ENCODE data around the gene VGLL4. TPM values are rescaled to one million over a fixed set of nuclear protein-coding genes. Genes with fewer than 3 reads are reported as not detected.
"Not testable (repeated sequence)": the region's sequence is repeated elsewhere in the genome, so short reads cannot be mapped to it uniquely, and the experiment has no call there.

The VGLL4 gene
- polyA plus RNA-seq, 1 donor from 2014 or later, result 113 TPM

GRCh38 chr3:11526121-11526520 lies 117.6 kb downstream of the VGLL4 start:
- not testable (repeated sequence) for H4K20me1 ChIP-seq (ENCODE audit: insufficient read depth); H3K27me3 ChIP-seq (ENCODE audit: insufficient read depth, low read depth, low read length); H3K9ac ChIP-seq (ENCODE audit: low read length); H3K79me2 ChIP-seq (replicated peaks; ENCODE audit: insufficient read depth, low read length); H3K36me3 ChIP-seq (ENCODE audit: insufficient read depth, low read length); H3K27ac ChIP-seq (ENCODE audit: low read length); H3K4me3 ChIP-seq (ENCODE audit: low read length); H3K9me2 ChIP-seq (ENCODE audit: insufficient read depth, low read length); H3F3A ChIP-seq (ENCODE audit: insufficient read depth, low read length, poor library complexity, severe bottlenecking); H3K9me3 ChIP-seq (ENCODE audit: low read length); H3K4me2 ChIP-seq (ENCODE audit: low read length); H2AFZ ChIP-seq (ENCODE audit: low read depth, low read length)

GRCh38 chr3:11523572-11524101 lies 120.1 kb downstream of the VGLL4 start:
- no peaks in the 10 kb centered on the region for H4K20me1 ChIP-seq (ENCODE audit: insufficient read depth)
- H3F3A ChIP-seq (ENCODE audit: insufficient read depth, low read length, poor library complexity, severe bottlenecking), result no peaks in the 10 kb centered on the region
- H3K9ac ChIP-seq (ENCODE audit: low read length), result no peak overlapping the region
- no peak overlapping the region for H3K4me3 ChIP-seq (ENCODE audit: low read length)
- no peak overlapping the region for H3K4me2 ChIP-seq (ENCODE audit: low read length)
- no peak for TF ChIP-seq POLR2AphosphoS5 (IDR thresholded peaks at IDR 0.05)
- no peaks in the 10 kb centered on the region for H3K79me2 ChIP-seq (replicated peaks; ENCODE audit: insufficient read depth, low read length)
- no peak overlapping the region for H2AFZ ChIP-seq (ENCODE audit: low read depth, low read length)
- H3K9me3 ChIP-seq (ENCODE audit: low read length), result no peaks in the 10 kb centered on the region
- no peaks in the 10 kb centered on the region for H3K27me3 ChIP-seq (ENCODE audit: insufficient read depth, low read depth, low read length)
- H3K9me2 ChIP-seq (ENCODE audit: insufficient read depth, low read length), result no peaks in the 10 kb centered on the region
- H3K36me3 ChIP-seq (ENCODE audit: insufficient read depth, low read length), result no peaks in the 10 kb centered on the region
- no peak overlapping the region for H3K27ac ChIP-seq (ENCODE audit: low read length)

GRCh38 chr3:11522953-11523571 lies 120.7 kb downstream of the VGLL4 start:
- Histone ChIP-seq H3K79me2 (replicated peaks; ENCODE audit: insufficient read depth, low read length) (no peaks in the 10 kb centered on the region), H3K36me3 (ENCODE audit: insufficient read depth, low read length) (no peaks in the 10 kb centered on the region), H3K9ac (ENCODE audit: low read length) (no peak overlapping the region), H3K4me3 (ENCODE audit: low read length) (no peak overlapping the region), H4K20me1 (ENCODE audit: insufficient read depth) (no peaks in the 10 kb centered on the region), H3K4me2 (ENCODE audit: low read length) (no peak overlapping the region), H3K9me2 (ENCODE audit: insufficient read depth, low read length) (no peaks in the 10 kb centered on the region), H3K27ac (ENCODE audit: low read length) (no peak overlapping the region), H3K9me3 (ENCODE audit: low read length) (no peaks in the 10 kb centered on the region), H3F3A (ENCODE audit: insufficient read depth, low read length, poor library complexity, severe bottlenecking) (no peaks in the 10 kb centered on the region), H2AFZ (ENCODE audit: low read depth, low read length) (no peak overlapping the region), H3K27me3 (ENCODE audit: insufficient read depth, low read depth, low read length) (no peaks in the 10 kb centered on the region)
- TF ChIP-seq POLR2AphosphoS5 (IDR thresholded peaks at IDR 0.05), result no peak
- TF ChIP-seq CTCF (IDR thresholded peaks at IDR 0.05; ENCODE audit: poor library complexity, severe bottlenecking), result no peak
- TF ChIP-seq MXI1 (conservative IDR thresholded peaks at IDR 0.05; ENCODE audit: poor library complexity, severe bottlenecking), result no peak
- TF ChIP-seq REST (IDR thresholded peaks at IDR 0.05; ENCODE audit: borderline replicate concordance), result no peak
- no peak for TF ChIP-seq TAF1 (IDR thresholded peaks at IDR 0.05; ENCODE audit: low read depth)
- no peak for TF ChIP-seq RAD21 (conservative IDR thresholded peaks at IDR 0.05)
- TF ChIP-seq SMC3 (conservative IDR thresholded peaks at IDR 0.05; ENCODE audit: poor library complexity), result no peak
- TF ChIP-seq EP300 (conservative IDR thresholded peaks at IDR 0.05; ENCODE audit: poor library complexity, severe bottlenecking), result no peak
- no peak for TF ChIP-seq EZH2 (IDR thresholded peaks at IDR 0.05; ENCODE audit: borderline replicate concordance, insufficient read depth, low read length, poor library complexity, severe bottlenecking)
